ENCODE results near the gene SLC19A1.

The SLC19A1 gene

GRCh38 chr21:45513741-45514310 is 28.4 kb downstream of the SLC19A1 start:
- Histone ChIP-seq H3K27ac (ENCODE audit: low read length) (no peak overlapping the region), H3K36me3 (replicated peaks; ENCODE audit: insufficient read depth, low read length) (no peaks in the 10 kb centered on the region), H3K4me2 (ENCODE audit: low read depth, low read length) (no peak overlapping the region), H3K79me2 (ENCODE audit: low read length) (no peaks in the 10 kb centered on the region), H4K20me1 (ENCODE audit: insufficient read depth, low read length) (no peaks in the 10 kb centered on the region), H3K9me3 (replicated peaks; ENCODE audit: insufficient read depth, low read length) (no peaks in the 10 kb centered on the region), H3K4me1 (ENCODE audit: low read length) (no peaks in the 10 kb centered on the region), H2AFZ (ENCODE audit: low read length) (no peak overlapping the region), H3K9me2 (replicated peaks; ENCODE audit: insufficient read depth, low read length) (no peaks in the 10 kb centered on the region), H3K4me3 (ENCODE audit: low read length) (no peak overlapping the region), H3K27me3 (replicated peaks; ENCODE audit: insufficient read depth, low read length) (no peaks in the 10 kb centered on the region), H3K9ac (ENCODE audit: low read length) (no peak overlapping the region), H3F3A (ENCODE audit: insufficient read depth, low read length) (no peaks in the 10 kb centered on the region)
- no peak for DNase-seq
- TF ChIP-seq EZH2 (optimal IDR thresholded peaks at IDR 0.05; ENCODE audit: low read depth, low read length) (no peak), EZH2phosphoT487 (IDR thresholded peaks at IDR 0.05; ENCODE audit: low read length) (no peak), CTCF (IDR thresholded peaks at IDR 0.05; ENCODE audit: low read length) (no peak)

GRCh38 chr21:45513003-45513717 is 29.1 kb downstream of the SLC19A1 start:
- H3K79me2 ChIP-seq (ENCODE audit: low read length) = no peaks in the 10 kb centered on the region
- no peaks in the 10 kb centered on the region for H3F3A ChIP-seq (ENCODE audit: insufficient read depth, low read length)
- DNase-seq = no peak
- H3K4me2 ChIP-seq (ENCODE audit: low read depth, low read length) = no peak overlapping the region
- TF ChIP-seq EZH2phosphoT487 (IDR thresholded peaks at IDR 0.05; ENCODE audit: low read length) (no peak), CTCF (IDR thresholded peaks at IDR 0.05; ENCODE audit: low read length) (no peak), EZH2 (optimal IDR thresholded peaks at IDR 0.05; ENCODE audit: low read depth, low read length) (no peak)
- no peaks in the 10 kb centered on the region for H3K36me3 ChIP-seq (replicated peaks; ENCODE audit: insufficient read depth, low read length)
- H3K9me2 ChIP-seq (replicated peaks; ENCODE audit: insufficient read depth, low read length) = no peaks in the 10 kb centered on the region
- no peaks in the 10 kb centered on the region for H4K20me1 ChIP-seq (ENCODE audit: insufficient read depth, low read length)
- H2AFZ ChIP-seq (ENCODE audit: low read length) = no peak overlapping the region
- no peak overlapping the region for H3K27ac ChIP-seq (ENCODE audit: low read length)
- H3K9me3 ChIP-seq (replicated peaks; ENCODE audit: insufficient read depth, low read length) = no peaks in the 10 kb centered on the region
- H3K9ac ChIP-seq (ENCODE audit: low read length) = no peak overlapping the region
- H3K4me3 ChIP-seq (ENCODE audit: low read length) = no peak overlapping the region
- H3K27me3 ChIP-seq (replicated peaks; ENCODE audit: insufficient read depth, low read length) = 0 out of 2 replicates have a peak, but pooled peaks cover 2% of the 10 kb centered on the region
- H3K4me1 ChIP-seq (ENCODE audit: low read length) = no peaks in the 10 kb centered on the region

GRCh38 chr21:45512626-45513002 is 29.6 kb downstream of the SLC19A1 start:
- no peaks in the 10 kb centered on the region for H4K20me1 ChIP-seq (ENCODE audit: insufficient read depth, low read length)
- H3K27ac ChIP-seq (ENCODE audit: low read length) = no peak overlapping the region
- no peaks in the 10 kb centered on the region for H3K79me2 ChIP-seq (ENCODE audit: low read length)
- H2AFZ ChIP-seq (ENCODE audit: low read length) = no peak overlapping the region
- H3K4me3 ChIP-seq (ENCODE audit: low read length) = no peak overlapping the region
- no peaks in the 10 kb centered on the region for H3K9me2 ChIP-seq (replicated peaks; ENCODE audit: insufficient read depth, low read length)
- H3K9ac ChIP-seq (ENCODE audit: low read length) = no peak overlapping the region
- H3F3A ChIP-seq (ENCODE audit: insufficient read depth, low read length) = no peaks in the 10 kb centered on the region
- 0 out of 2 replicates have a peak, but pooled peaks cover 8% of the 10 kb centered on the region for H3K27me3 ChIP-seq (replicated peaks; ENCODE audit: insufficient read depth, low read length)
- DNase-seq = no peak
- TF ChIP-seq EZH2 (optimal IDR thresholded peaks at IDR 0.05; ENCODE audit: low read depth, low read length) = no peak
- H3K4me2 ChIP-seq (ENCODE audit: low read depth, low read length) = no peak overlapping the region
- no peaks in the 10 kb centered on the region for H3K4me1 ChIP-seq (ENCODE audit: low read length)
- H3K9me3 ChIP-seq (replicated peaks; ENCODE audit: insufficient read depth, low read length) = no peaks in the 10 kb centered on the region
- H3K36me3 ChIP-seq (replicated peaks; ENCODE audit: insufficient read depth, low read length) = no peaks in the 10 kb centered on the region

Data from MM.1S (cell line).